GM21717 (cell line): Measurements from ENCODE around the gene DDX39B.
"Not testable (repeated sequence)": the region's sequence is repeated elsewhere in the genome, so short reads cannot be mapped to it uniquely, and the experiment has no call there.

Experiments used
- ATAC-seq: cut with Tn5 transposase; IDR thresholded peaks from one replicate; pipeline ENCODE4 v1.9.1; 2021; ENCODE audit warnings: mild to moderate bottlenecking, moderate library complexity; ENCODE audit not compliant: unreplicated experiment

DDX39B gene

DNA sequence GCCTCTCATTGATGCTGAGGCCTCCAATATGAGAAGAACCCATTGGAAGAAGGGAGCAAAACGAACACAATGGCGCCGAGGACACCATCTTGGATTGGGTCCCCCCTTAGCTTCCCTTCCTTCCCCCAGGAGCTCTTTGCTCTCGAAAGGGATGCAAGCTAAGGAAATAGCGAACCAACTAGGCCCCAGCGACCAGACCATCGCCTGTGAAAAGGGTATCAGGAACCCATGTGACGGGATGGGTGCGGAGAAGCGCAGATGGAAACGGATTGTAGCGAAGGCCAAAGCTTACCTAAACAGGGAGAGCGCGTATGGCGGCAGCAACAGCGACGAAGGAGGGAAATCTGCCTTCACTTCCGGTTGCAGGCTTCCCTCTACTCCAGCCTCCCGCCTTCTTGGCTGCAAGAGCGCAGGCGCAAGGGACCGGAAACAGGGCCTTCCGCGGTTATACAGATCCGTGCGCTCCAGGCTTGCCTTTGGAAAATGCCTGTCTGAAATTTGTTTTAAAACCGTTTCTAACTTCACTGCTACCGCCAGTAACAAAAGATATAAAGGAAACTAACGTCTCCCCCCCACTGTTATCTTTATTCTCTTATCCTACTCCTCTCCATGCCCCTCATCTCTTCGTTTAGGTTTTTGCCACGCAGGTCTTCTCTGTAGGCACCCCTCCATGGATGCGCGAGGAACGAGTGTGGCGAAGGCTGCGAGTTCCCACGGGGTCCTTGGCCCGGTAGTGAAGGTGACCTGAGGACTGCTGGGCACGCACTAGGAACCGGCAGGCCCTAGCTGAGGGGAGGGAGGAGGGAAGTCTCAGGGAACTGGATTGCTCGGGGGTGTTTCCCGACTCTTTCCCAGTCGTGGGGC lies at the start of gene DDX39B:
TSS of gene DDX39B (minus strand) at position 346 of the 864 bp plus-strand sequence. CDS start 1,471 bp downstream, outside the sequence.
- peak; percentile 54 for ATAC-seq

- not testable (repeated sequence) for ATAC-seq
Measured at GRCh38 chr6:31590691-31591090, 48.9 kb upstream of the DDX39B start.

- no peak for ATAC-seq
Measured at GRCh38 chr6:31588871-31589650, 47.3 kb upstream of the DDX39B start.

- ATAC-seq: no peak
Measured at GRCh38 chr6:31587791-31588777, 46.3 kb upstream of the DDX39B start.

- ATAC-seq: no peak
Measured at GRCh38 chr6:31586599-31587281, 44.9 kb upstream of the DDX39B start.

DNA sequence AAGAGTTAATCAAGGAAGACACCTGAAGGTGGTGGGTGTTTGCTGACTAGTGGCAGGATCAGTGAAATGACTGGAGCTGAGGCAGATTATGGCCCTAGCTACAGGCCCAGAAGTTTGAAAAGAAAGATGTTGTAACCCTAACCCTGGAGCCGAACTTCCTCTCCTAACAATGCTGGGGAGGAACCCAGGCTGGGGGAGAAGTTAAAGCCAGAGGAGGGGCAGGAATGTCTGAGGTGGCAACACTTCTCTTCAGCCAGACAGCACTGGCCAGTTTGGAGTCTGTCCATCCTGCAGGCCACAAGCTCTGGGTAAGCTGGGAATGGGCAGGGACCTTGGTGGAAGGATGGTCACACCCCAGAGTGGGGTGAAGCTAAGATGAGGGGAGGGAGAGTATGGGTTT lies 44.2 kb upstream of the DDX39B start, which contains the start of gene LST1:
TSS of gene LST1 (plus strand) at position 270 of the 400 bp plus-strand sequence. CDS start 1,023 bp downstream, outside the sequence.
- ATAC-seq: no peak

- no peak for ATAC-seq
Measured at GRCh38 chr6:31585491-31585890, 43.7 kb upstream of the DDX39B start.

GRCh38 chr6:31582230-31582643 lies 40.4 kb upstream of the DDX39B start, which contains the start of gene LTB:
Gene LTB (minus strand): TSS chr6:31582424. CDS start chr6:31582417, 7 bp downstream.
- ATAC-seq: no peak

DNA sequence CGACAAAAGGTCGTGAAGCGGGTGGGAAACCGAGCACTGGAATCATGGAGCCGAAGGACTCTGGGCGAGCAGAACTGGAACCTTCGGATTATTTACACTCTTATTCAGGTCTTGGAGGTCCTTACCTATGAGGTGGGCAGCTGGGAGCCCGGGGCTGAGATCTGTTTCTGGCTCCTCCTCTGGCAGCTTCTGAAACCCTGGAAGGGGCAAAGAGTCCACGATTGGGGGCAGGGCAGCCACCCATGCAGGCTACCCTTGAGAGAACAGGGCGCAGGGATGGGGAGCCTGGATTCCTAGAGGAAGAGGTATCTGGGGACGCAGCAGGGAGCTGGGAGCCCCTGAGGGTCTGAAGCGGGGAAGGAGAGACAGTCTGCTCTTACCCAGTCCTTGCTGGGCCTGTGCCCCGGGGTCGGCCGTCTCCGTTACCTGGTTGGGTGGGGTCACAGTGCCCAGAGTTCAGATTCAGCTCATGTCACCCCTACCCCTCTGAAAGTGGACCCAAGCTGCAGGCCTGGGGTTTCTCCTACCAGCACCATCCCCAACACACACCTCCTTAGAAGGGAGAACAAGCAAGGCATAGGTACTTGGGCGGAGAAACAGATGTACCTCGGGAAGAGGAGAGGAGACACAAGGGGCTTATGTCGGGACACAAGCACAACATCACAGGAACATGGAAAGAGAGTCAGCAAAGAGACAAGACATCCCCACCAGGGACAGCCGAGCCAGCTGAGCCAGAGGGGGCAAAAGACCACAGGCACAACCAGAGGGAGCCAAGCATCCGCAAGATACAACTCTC lies 39.8 kb upstream of the DDX39B start:
- ATAC-seq: no peak

GRCh38 chr6:31580807-31581433 lies 39.1 kb upstream of the DDX39B start:
- peak; percentile 40 for ATAC-seq

DNA sequence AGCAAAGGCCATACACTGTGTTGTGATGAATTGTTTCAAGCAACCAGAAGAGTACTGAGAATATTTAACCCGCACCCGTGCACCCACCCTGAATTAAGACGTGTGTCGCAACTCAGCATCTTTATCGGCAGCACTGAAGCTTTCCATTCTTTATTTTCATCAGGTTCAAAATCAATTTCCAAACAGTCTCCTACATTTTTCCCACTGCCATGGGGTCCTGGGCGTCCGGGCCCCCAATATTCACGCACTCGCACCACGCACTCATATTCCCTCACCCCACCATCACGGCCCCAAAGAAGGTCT lies 38.6 kb upstream of the DDX39B start:
- no peak for ATAC-seq

GRCh38 chr6:31579546-31580437 lies 38.0 kb upstream of the DDX39B start:
- no peak for ATAC-seq

DNA sequence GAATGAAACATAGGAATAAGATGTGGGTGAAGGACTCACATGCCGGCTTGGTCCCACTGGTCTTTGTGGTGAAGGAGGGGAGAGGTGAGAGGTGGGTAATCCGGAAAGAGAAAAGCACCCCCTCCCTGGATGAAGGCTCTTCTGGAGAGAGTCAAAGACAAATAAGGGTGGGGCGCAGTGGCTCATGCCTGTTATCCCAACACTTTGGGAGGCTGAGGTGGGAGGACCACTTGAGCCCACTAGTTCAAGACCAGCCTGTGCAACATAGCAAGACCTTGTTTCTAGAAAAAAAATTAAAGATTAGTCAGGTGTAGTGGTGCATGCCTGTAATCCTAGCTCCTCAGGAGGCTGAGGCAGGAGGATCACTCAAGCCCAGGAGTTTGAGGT lies 37.3 kb upstream of the DDX39B start:
- no peak for ATAC-seq

DNA sequence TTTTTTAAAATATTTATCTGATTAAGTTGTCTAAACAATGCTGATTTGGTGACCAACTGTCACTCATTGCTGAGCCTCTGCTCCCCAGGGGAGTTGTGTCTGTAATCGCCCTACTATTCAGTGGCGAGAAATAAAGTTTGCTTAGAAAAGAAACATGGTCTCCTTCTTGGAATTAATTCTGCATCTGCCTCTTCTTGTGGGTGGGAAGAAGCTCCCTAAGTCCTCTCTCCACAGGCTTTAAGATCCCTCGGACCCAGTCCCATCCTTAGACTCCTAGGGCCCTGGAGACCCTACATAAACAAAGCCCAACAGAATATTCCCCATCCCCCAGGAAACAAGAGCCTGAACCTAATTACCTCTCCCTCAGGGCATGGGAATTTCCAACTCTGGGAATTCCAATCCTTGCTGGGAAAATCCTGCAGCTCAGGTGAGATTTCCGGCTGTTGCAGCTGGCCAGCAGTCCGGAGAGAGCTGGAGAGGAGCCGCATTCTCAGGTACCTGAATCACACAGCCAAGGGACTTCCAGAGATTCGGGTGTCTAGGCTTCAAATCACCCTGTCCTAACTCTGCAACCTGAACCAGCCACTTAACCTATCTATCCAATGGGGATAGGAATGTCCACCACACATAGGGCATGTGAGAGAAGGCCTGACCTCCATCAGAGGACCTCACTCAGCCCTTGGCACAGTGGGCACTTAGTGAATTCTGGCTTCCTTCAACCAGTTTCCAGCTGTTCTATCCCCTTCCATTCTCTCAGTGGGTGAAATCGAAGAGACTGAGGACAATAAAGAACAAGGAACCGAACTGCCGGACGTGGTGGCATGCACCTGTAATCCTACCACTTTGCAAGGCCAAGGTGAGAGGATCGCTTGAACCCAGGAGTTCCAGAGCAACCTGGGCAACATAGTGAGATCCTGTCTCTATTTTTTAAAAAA lies 36.6 kb upstream of the DDX39B start:
- no peak for ATAC-seq

GRCh38 chr6:31577579-31577966 lies 35.8 kb upstream of the DDX39B start:
- ATAC-seq: no peak

DNA sequence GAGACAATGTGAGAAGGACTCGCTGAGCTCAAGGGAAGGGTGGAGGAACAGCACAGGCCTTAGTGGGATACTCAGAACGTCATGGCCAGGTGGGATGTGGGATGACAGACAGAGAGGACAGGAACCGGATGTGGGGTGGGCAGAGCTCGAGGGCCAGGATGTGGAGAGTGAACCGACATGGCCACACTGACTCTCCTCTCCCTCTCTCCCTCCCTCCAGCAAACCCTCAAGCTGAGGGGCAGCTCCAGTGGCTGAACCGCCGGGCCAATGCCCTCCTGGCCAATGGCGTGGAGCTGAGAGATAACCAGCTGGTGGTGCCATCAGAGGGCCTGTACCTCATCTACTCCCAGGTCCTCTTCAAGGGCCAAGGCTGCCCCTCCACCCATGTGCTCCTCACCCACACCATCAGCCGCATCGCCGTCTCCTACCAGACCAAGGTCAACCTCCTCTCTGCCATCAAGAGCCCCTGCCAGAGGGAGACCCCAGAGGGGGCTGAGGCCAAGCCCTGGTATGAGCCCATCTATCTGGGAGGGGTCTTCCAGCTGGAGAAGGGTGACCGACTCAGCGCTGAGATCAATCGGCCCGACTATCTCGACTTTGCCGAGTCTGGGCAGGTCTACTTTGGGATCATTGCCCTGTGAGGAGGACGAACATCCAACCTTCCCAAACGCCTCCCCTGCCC lies 35.2 kb upstream of the DDX39B start:
- ATAC-seq: no peak
